Kidney (tissue), 14 donors: ENCODE measurements around the gene TECRL. TPM values are rescaled to one million over a fixed set of nuclear protein-coding genes. Genes with fewer than 3 reads are reported as not detected.
A peak's percentile ranks its signal among the peaks of the same experiment; 100 is the strongest.

ENCODE experiments used
- DNase-seq, 5 donors: peaks; one replicate each; pipeline ENCODE4 v3.0.0-alpha.2; 2013 to 2020
- FAIRE-seq: peaks from 2 replicates; lab custom pipeline; 2012; peaks lifted over from hg19 to GRCh38; lab: Jason Lieb, UNC
- H3K27ac ChIP-seq, 2 donors: one replicate each; pipeline ENCODE4 v1.7.0; 2013; ENCODE audit warnings: low read depth in 2 of 2, low read length in 2 of 2, inconsistent platforms in 1 of 2
- H3K27me3 ChIP-seq: one replicate; pipeline ENCODE4 v1.7.1; 2013; ENCODE audit warnings: low read length, inconsistent platforms; ENCODE audit not compliant: control insufficient read depth, insufficient read depth
- H3K36me3 ChIP-seq, 3 donors: one replicate each; pipeline versions ENCODE4 v1.7.0 to v1.7.1; 2013; ENCODE audit warnings: low read length in 3 of 3, control low read depth in 1 of 3, inconsistent platforms in 1 of 3; ENCODE audit not compliant: insufficient read depth in 3 of 3, control insufficient read depth in 2 of 3
- H3K4me1 ChIP-seq, 3 donors: one replicate each; pipeline versions ENCODE4 v1.7.0 to v1.7.1; 2013; ENCODE audit warnings: low read length in 3 of 3, inconsistent platforms in 1 of 3, low read depth in 1 of 3; ENCODE audit not compliant: control insufficient read depth in 2 of 3, insufficient read depth in 2 of 3
- H3K4me3 ChIP-seq, 3 donors: one replicate each; pipeline versions ENCODE4 v1.7.0 to v1.8.1; 2013; ENCODE audit warnings: low read length in 3 of 3, control low read depth in 1 of 3, inconsistent platforms in 1 of 3
- H3K9ac ChIP-seq, 3 donors: one replicate each; pipeline versions ENCODE4 v1.7.0 to v1.7.1; 2013; ENCODE audit warnings: low read length in 3 of 3, control low read depth in 1 of 3, inconsistent platforms in 1 of 3
- H3K9me3 ChIP-seq, 3 donors: one replicate each; pipeline versions ENCODE4 v1.7.0 to v1.7.1; 2013; ENCODE audit warnings: low read length in 3 of 3, control low read depth in 1 of 3, inconsistent platforms in 1 of 3; ENCODE audit not compliant: control insufficient read depth in 2 of 3, insufficient read depth in 1 of 3
- CTCF ChIP-seq: IDR thresholded peaks from 3 replicates; pipeline ENCODE4 v1.5.1; 2012; ENCODE audit warnings: mild to moderate bottlenecking, moderate library complexity, borderline replicate concordance; ENCODE audit not compliant: insufficient read depth; ENCODE audit errors: extremely low read depth
- intact Hi-C: fragments of 100-400 bp; cut with DNase I; formaldehyde crosslinking; loops from one replicate; pipeline ENCODE4 v1.11.1; 2022
- polyA plus RNA-seq: library from polyadenylated mRNA; stranded (reverse); fragments of 350-450 nt; fragmentation: Illumina TruSeq; extraction: RNeasy Lipid Tissue Mini Kit (QIAGEN cat#74804); gene quantifications from one replicate; pipeline ENCODE4 v1.2.3, GENCODE V29; 2014; ENCODE audit warnings: low read depth, low replicate concordance; ENCODE audit not compliant: insufficient read depth
- total RNA-seq: library from RNA; stranded (reverse); fragmentation: NEBNext Ultra II Directional; extraction: Animal tissue kit (Norgen Biotek cat#: 25700); gene quantifications from one replicate; pipeline ENCODE4 v1.2.1, GENCODE V29; 2021
- donor health status: control.
- donor health status: control.
- donor health status: control.
- donor health status: control.
- donor health status: control.
- donor health status: DM: yes; HTN: yes; CAD: no.
- donor health status: Normal renal cell carcinoma (clear cell type).

The TECRL gene
- total and polyA plus RNA-seq, 2 donors from 2014 or later = not detected

- H3K27ac ChIP-seq = no peak overlapping the region
- intact Hi-C loops = no loop called here
- no peaks in the 10 kb centered on the region for H3K27me3 ChIP-seq
- no peak for TF ChIP-seq CTCF
- H3K9me3 ChIP-seq = no peaks in the 10 kb centered on the region
- H3K4me3 ChIP-seq = no peak overlapping the region
- no peak overlapping the region for H3K9ac ChIP-seq
- no peak for DNase-seq
- no peaks in the 10 kb centered on the region for H3K4me1 ChIP-seq
- FAIRE-seq = no peak
- no peaks in the 10 kb centered on the region for H3K36me3 ChIP-seq
Measured at GRCh38 chr4:64417974-64418373, 8.7 kb upstream of the TECRL start.

GRCh38 chr4:64407000-64407399 is 2.2 kb downstream of the TECRL start:
- Histone ChIP-seq H3K27ac (no peak overlapping the region), H3K9me3 (no peaks in the 10 kb centered on the region), H3K9ac (no peak overlapping the region), H3K36me3 (no peaks in the 10 kb centered on the region), H3K27me3 (no peaks in the 10 kb centered on the region), H3K4me3 (no peak overlapping the region), H3K4me1 (no peaks in the 10 kb centered on the region)
- TF ChIP-seq CTCF = no peak
- intact Hi-C loops = no loop called here
- peak; percentile 80 for FAIRE-seq
- no peak for DNase-seq

- Histone ChIP-seq H3K9me3 (no peaks in the 10 kb centered on the region), H3K27ac (no peak overlapping the region), H3K4me1 (no peaks in the 10 kb centered on the region), H3K27me3 (no peaks in the 10 kb centered on the region), H3K9ac (no peak overlapping the region), H3K4me3 (no peak overlapping the region), H3K36me3 (no peaks in the 10 kb centered on the region)
- DNase-seq (no peak), FAIRE-seq (no peak)
- intact Hi-C loops = no loop called here
- no peak for TF ChIP-seq CTCF
Measured at GRCh38 chr4:64405761-64406160, 3.5 kb downstream of the TECRL start.

- H3K4me3 ChIP-seq = no peak overlapping the region
- intact Hi-C loops = no loop called here
- no peaks in the 10 kb centered on the region for H3K4me1 ChIP-seq
- H3K9ac ChIP-seq = no peak overlapping the region
- DNase-seq (no peak), FAIRE-seq (no peak)
- TF ChIP-seq CTCF = no peak
- H3K36me3 ChIP-seq = no peaks in the 10 kb centered on the region
- H3K9me3 ChIP-seq = no peaks in the 10 kb centered on the region
- no peaks in the 10 kb centered on the region for H3K27me3 ChIP-seq
- no peak overlapping the region for H3K27ac ChIP-seq
Measured at GRCh38 chr4:64402684-64403083, 6.6 kb downstream of the TECRL start.
